Effector memory CD4-positive, alpha-beta T cell (primary cell): ENCODE results near the gene GUK1.

Source experiments
- DNase-seq, 3 donors: peaks; one replicate each; pipeline ENCODE4 v3.0.0-alpha.2; 2020
- H3K27ac ChIP-seq: 2 replicates; pipeline ENCODE4 v1.7.0; 2013; ENCODE audit warnings: mild to moderate bottlenecking, low read length, moderate library complexity; ENCODE audit not compliant: insufficient read depth, poor library complexity, severe bottlenecking
- H3K27me3 ChIP-seq: replicated peaks from 2 replicates; pipeline ENCODE4 v1.7.0; 2013; ENCODE audit warnings: mild to moderate bottlenecking, low read length; ENCODE audit not compliant: insufficient read depth, control insufficient read depth, poor library complexity, severe bottlenecking
- H3K36me3 ChIP-seq: 2 replicates; pipeline ENCODE4 v1.7.0; 2013; ENCODE audit warnings: mild to moderate bottlenecking, low read length, moderate library complexity; ENCODE audit not compliant: control insufficient read depth, insufficient read depth
- H3K4me1 ChIP-seq: 2 replicates; pipeline ENCODE4 v1.7.0; 2013; ENCODE audit warnings: low read length, mild to moderate bottlenecking; ENCODE audit not compliant: control insufficient read depth, insufficient read depth, poor library complexity, severe bottlenecking
- H3K4me3 ChIP-seq: 2 replicates; pipeline ENCODE4 v1.7.0; 2013; ENCODE audit warnings: low read length, low read depth, mild to moderate bottlenecking; ENCODE audit not compliant: insufficient read depth, poor library complexity, severe bottlenecking
- H3K9me3 ChIP-seq: 2 replicates; pipeline ENCODE4 v1.7.0; 2013; ENCODE audit warnings: mild to moderate bottlenecking, low read length, moderate library complexity; ENCODE audit not compliant: control insufficient read depth

GUK1 gene

GRCh38 chr1:228162286-228163006 lies 22.4 kb downstream of the GUK1 start:
- H3K36me3 ChIP-seq = no peaks in the 10 kb centered on the region
- no peak for DNase-seq
- H3K4me1 ChIP-seq = peaks cover 23% of the 10 kb centered on the region
- H3K27ac ChIP-seq = no peak overlapping the region
- H3K9me3 ChIP-seq = no peaks in the 10 kb centered on the region
- no peaks in the 10 kb centered on the region for H3K27me3 ChIP-seq
- no peak overlapping the region for H3K4me3 ChIP-seq

- no peak for DNase-seq
- Histone ChIP-seq H3K27ac (no peak overlapping the region), H3K27me3 (no peaks in the 10 kb centered on the region), H3K4me3 (no peak overlapping the region), H3K36me3 (no peaks in the 10 kb centered on the region), H3K9me3 (no peaks in the 10 kb centered on the region), H3K4me1 (peaks cover 23% of the 10 kb centered on the region)
Observed at GRCh38 chr1:228163007-228163753, 23.1 kb downstream of the GUK1 start.

- Histone ChIP-seq H3K9me3 (no peaks in the 10 kb centered on the region), H3K27me3 (no peaks in the 10 kb centered on the region), H3K36me3 (no peaks in the 10 kb centered on the region), H3K4me3 (no peak overlapping the region), H3K4me1 (peaks cover 23% of the 10 kb centered on the region), H3K27ac (no peak overlapping the region)
- DNase-seq = no peak
Observed at GRCh38 chr1:228163776-228164519, 23.9 kb downstream of the GUK1 start.

GRCh38 chr1:228164561-228165371 lies 24.7 kb downstream of the GUK1 start:
- DNase-seq = no peak
- H3K27me3 ChIP-seq = no peaks in the 10 kb centered on the region
- H3K4me1 ChIP-seq = peaks cover 23% of the 10 kb centered on the region
- peak overlapping the region; percentile 98 for H3K27ac ChIP-seq
- peak overlapping the region; percentile 37 for H3K4me3 ChIP-seq
- H3K9me3 ChIP-seq = no peaks in the 10 kb centered on the region
- peaks cover 3% of the 10 kb centered on the region for H3K36me3 ChIP-seq

DNA sequence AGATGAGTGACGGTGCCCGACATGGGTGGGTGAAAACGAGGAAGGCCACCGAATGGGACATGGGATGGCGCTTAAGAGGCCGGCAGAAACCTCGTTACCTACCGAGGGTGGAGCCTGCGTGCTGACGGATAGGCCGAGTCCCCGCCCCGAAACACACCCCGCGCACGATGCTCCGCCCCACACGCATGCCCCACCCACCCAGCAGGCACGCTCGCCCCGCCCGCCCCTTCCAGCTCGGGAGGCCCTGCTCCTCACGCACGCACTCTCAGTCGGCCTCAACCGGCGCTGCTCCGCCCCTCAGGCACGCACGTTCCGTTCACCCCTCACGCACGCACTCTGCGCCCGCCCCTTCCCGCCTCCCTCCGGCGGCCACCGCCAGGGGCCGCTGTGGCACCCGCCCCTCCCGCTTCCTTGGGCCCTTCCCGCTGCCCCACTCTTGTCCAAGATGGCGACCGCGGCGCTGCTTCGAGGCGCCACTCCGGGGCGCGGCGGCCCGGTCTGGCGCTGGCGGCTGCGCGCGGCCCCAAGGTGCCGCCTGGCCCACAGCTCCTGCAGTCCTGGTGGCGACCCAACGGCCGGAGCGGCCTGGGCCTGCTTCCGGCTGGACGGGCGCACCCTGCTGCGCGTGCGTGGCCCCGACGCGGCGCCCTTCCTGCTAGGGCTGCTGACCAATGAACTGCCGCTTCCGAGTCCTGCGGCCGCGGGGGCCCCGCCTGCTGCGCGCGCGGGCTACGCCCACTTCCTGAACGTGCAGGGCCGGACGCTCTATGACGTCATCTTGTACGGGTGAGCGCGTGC lies 25.5 kb downstream of the GUK1 start, which contains the start of gene IBA57:
IBA57 (plus strand) TSS at position 433 of the 798 bp plus-strand sequence; CDS start at position 446, 13 bp downstream.
- Histone ChIP-seq H3K36me3 (peaks cover 3% of the 10 kb centered on the region), H3K4me1 (peaks cover 23% of the 10 kb centered on the region), H3K27ac (peak within 1 kb of the TSS; percentile 98), H3K9me3 (no peaks in the 10 kb centered on the region), H3K27me3 (no peaks in the 10 kb centered on the region), H3K4me3 (peak within 1 kb of the TSS; percentile 54)
- DNase-seq = peak; percentile 99 to 100 (median 100)

GRCh38 chr1:228166170-228166936 lies 26.3 kb downstream of the GUK1 start:
- peaks cover 3% of the 10 kb centered on the region for H3K36me3 ChIP-seq
- H3K27me3 ChIP-seq = no peaks in the 10 kb centered on the region
- no peaks in the 10 kb centered on the region for H3K9me3 ChIP-seq
- H3K4me3 ChIP-seq = peak overlapping the region; percentile 53
- peaks cover 23% of the 10 kb centered on the region for H3K4me1 ChIP-seq
- DNase-seq = peak; percentile 44 to 62 (median 57)
- H3K27ac ChIP-seq = peak overlapping the region; percentile 98

DNA sequence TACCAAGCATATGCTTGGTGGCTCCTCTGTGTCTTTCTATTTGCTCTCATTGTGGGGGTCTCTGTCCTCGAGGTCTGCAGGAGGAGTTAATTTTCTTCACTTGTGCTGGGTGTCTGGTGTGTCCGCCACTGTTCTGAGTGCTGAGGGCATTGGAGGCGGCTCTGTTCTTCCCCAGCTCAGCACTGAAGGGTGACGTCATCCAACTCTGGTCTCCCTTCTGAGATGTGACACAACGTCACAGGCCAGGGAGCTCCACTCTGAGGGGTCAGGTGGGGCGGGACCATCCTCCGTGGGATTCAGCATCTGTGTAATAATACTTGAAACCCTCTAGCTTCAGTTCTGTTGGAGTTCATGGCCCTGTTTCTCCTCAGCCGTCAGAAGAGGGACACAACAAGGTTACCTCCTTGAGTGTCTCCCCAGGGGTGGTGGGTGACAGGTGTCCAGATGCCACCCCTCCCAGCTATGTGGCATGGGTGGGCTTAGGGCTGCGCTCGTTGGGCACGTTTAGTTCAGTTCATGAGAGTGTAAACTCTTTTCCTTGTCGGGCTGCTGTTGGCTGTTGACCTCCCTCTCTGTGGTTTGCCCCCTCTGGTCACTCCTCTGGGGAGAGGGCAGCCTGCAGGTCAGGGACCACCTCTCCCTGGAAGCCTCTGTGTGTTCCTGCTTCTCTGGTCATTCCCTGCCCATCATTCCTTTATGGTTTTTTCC lies 28.6 kb downstream of the GUK1 start:
- no peak for DNase-seq
- H3K9me3 ChIP-seq = no peaks in the 10 kb centered on the region
- H3K36me3 ChIP-seq = peaks cover 3% of the 10 kb centered on the region
- H3K27me3 ChIP-seq = no peaks in the 10 kb centered on the region
- H3K4me3 ChIP-seq = no peak overlapping the region
- H3K27ac ChIP-seq = no peak overlapping the region
- peaks cover 14% of the 10 kb centered on the region for H3K4me1 ChIP-seq

DNA sequence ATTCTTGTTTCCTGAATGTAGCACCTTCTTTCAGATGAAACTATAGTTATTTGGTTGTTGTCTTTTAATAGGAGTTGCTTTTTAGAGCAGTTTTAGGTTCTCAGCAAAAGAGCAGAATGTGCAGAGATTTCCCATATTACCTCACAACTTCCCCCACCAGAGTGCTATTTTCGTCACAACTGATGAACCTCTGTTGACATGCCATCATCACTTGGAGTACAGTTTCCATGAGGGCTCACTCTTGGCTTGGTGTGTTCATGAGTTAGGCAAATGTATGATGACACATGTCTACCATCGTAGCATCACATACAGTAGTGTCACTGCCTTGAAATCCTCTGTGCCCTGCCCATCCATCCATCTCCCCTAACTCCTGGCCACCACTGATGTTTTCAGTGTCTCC lies 29.3 kb downstream of the GUK1 start:
- no peak for DNase-seq
- Histone ChIP-seq H3K27ac (no peak overlapping the region), H3K4me3 (no peak overlapping the region), H3K9me3 (no peaks in the 10 kb centered on the region), H3K27me3 (no peaks in the 10 kb centered on the region), H3K36me3 (peaks cover 3% of the 10 kb centered on the region), H3K4me1 (peaks cover 14% of the 10 kb centered on the region)
